ENCODE results near the gene IQCM. TPM values are rescaled to one million over a fixed set of nuclear protein-coding genes. Genes with fewer than 3 reads are reported as not detected.

Gene IQCM
- total RNA-seq, 4 donors from 2014 or later: 0.48 TPM; not detected in 3

DNA sequence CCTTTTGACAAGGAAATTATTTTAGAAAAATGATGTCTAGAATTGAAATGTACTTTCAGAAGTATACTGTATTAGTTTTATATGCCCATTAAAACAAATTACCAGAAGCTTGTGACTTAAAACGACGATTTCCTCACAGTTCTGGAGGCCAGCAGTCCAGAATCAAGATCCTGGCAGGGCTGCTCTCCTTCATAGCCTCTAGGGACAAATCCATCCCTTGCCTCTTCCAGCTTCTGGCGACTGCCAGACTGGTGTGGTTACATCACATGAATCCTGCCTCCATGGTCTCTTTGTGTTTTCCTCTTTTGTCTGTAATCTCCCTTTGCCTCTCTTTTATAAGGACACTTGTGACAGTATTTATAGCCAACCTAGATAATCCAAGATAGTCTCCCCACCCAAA, 97.1 kb downstream of the IQCM start:
- no peaks in the 10 kb centered on the region for H3K36me3 ChIP-seq
- no peaks in the 10 kb centered on the region for H3K4me1 ChIP-seq
- TF ChIP-seq, protein P1, sequence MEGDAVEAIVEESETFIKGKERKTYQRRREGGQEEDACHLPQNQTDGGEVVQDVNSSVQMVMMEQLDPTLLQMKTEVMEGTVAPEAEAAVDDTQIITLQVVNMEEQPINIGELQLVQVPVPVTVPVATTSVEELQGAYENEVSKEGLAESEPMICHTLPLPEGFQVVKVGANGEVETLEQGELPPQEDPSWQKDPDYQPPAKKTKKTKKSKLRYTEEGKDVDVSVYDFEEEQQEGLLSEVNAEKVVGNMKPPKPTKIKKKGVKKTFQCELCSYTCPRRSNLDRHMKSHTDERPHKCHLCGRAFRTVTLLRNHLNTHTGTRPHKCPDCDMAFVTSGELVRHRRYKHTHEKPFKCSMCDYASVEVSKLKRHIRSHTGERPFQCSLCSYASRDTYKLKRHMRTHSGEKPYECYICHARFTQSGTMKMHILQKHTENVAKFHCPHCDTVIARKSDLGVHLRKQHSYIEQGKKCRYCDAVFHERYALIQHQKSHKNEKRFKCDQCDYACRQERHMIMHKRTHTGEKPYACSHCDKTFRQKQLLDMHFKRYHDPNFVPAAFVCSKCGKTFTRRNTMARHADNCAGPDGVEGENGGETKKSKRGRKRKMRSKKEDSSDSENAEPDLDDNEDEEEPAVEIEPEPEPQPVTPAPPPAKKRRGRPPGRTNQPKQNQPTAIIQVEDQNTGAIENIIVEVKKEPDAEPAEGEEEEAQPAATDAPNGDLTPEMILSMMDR (IDR thresholded peaks at IDR 0.05): no peak
- no peak for TF ChIP-seq POLR2A (IDR thresholded peaks at IDR 0.05)
- intact Hi-C loops (cut with DNase I; ENCODE audit: low total_unique reads): no loop called here
- no peak for DNase-seq
- no peaks in the 10 kb centered on the region for H3K27me3 ChIP-seq
- H3K27ac ChIP-seq: no peak overlapping the region
- H3K9me3 ChIP-seq: no peaks in the 10 kb centered on the region
- H3K4me3 ChIP-seq: no peak overlapping the region

DNA sequence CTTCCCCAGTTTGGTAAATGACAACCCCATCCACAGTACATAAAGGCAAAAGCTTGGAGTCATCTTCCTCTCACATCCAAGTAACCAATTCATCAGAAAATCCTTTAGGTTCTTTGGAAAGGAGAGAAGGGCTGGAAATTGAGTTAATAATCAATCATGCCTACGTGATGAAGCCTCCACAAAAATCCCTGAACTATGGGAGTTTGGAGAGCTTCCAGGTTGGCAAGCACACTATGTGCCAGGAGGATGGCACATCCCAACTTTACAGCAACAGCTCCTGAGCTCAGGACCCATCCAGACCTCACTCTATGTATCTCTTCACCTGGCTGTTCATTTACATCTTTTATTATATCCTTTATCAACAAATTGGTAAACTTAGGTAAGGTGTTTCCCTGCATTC, 98.9 kb downstream of the IQCM start:
- Histone ChIP-seq H3K4me3 (no peak overlapping the region), H3K9me3 (no peaks in the 10 kb centered on the region), H3K4me1 (no peaks in the 10 kb centered on the region), H3K27me3 (no peaks in the 10 kb centered on the region), H3K27ac (no peak overlapping the region), H3K36me3 (no peaks in the 10 kb centered on the region)
- TF ChIP-seq, protein P1 (IDR thresholded peaks at IDR 0.05): no peak
- TF ChIP-seq POLR2A (IDR thresholded peaks at IDR 0.05): no peak
- no peak for DNase-seq
- intact Hi-C loops (cut with DNase I; ENCODE audit: low total_unique reads): no loop called here

DNA sequence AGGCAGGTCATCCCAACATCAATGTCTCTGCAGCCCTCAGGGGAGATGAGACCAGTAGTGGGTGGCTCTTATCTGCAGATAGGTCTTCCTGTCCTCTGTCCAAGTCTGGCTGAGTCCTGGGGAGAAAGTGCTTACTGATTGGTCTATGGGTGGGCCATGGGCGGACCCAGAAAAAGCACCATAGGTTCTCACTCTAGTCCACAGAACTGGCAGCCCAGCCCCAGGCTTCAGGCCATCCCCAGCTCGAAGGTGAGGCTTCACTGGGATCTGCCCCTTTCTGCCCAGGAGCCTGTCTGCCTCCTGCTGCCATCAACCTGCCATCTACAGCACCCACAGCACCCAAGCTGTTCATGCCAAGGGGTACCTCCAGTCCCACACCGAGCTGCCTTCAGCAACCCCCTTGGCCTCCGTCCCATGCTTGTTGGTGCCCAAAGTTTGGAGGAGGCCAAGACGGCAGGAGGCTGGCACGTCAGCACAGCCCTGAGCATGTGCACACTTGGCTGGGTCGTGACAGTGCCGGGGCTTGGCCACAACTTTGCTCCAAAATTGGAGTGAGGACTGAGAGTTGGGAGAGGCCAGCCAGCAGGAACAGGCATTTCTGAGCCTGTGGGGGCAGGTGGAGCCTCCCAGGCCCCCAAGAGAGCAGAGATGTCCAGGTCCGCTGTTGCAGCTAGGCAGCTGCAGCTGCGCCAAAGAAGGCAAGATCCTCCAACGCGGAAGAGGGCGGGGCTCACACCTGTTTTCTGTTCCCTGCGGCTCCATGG, 99.6 kb downstream of the IQCM start:
- H3K4me3 ChIP-seq: no peak overlapping the region
- H3K9me3 ChIP-seq: no peaks in the 10 kb centered on the region
- H3K27ac ChIP-seq: no peak overlapping the region
- intact Hi-C loops (cut with DNase I; ENCODE audit: low total_unique reads): no loop called here
- TF ChIP-seq, protein P1 (IDR thresholded peaks at IDR 0.05): no peak
- no peak for TF ChIP-seq POLR2A (IDR thresholded peaks at IDR 0.05)
- no peaks in the 10 kb centered on the region for H3K27me3 ChIP-seq
- no peaks in the 10 kb centered on the region for H3K36me3 ChIP-seq
- H3K4me1 ChIP-seq: no peaks in the 10 kb centered on the region
- DNase-seq: no peak

DNA sequence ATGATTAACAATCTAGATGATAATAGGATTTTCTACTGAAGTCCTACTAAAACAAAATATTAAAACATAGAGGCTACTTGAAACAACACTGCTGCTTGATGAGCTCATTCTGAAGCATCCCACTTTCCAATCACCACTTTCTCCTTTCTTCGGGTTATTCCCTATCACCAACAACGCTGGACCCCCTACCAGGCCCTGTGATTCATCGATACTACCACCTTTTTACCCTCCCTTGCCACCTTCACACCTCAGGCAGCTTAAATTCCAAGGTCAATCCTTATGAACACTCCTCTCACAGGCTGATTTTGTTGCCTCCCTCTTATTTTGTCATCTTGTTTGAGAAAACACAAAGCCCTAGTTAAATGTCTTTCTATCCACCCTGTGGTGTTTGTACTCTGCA, 102.6 kb downstream of the IQCM start:
- no peaks in the 10 kb centered on the region for H3K27me3 ChIP-seq

More for the DNA sequence above, 102.6 kb downstream of the IQCM start:
- no peak for DNase-seq
- no peak overlapping the region for H3K4me3 ChIP-seq
- H3K27ac ChIP-seq: no peak overlapping the region
- TF ChIP-seq POLR2A (IDR thresholded peaks at IDR 0.05): no peak
- TF ChIP-seq, protein P1 (IDR thresholded peaks at IDR 0.05): no peak
- intact Hi-C loops (cut with DNase I; ENCODE audit: low total_unique reads): no loop called here
- no peaks in the 10 kb centered on the region for H3K4me1 ChIP-seq
- no peaks in the 10 kb centered on the region for H3K36me3 ChIP-seq
- no peaks in the 10 kb centered on the region for H3K9me3 ChIP-seq
